Loucy (cell line): ENCODE data around the gene SMAD7.

Source experiments
- H2AFZ ChIP-seq: fragments of 200-600 bp; sonication (generic); 2 replicates; pipeline ENCODE4 v1.6.0; 2016; ENCODE audit warnings: antibody characterized with exemption, mild to moderate bottlenecking, low read length, moderate library complexity
- H3F3A ChIP-seq: fragments of 200-600 bp; 2 replicates; pipeline ENCODE4 v1.6.0; 2016; ENCODE audit warnings: antibody characterized with exemption, low read depth, mild to moderate bottlenecking
- H3K27me3 ChIP-seq: fragments of 200-600 bp; sonication (generic); 2 replicates; pipeline ENCODE4 v1.6.1; 2014; ENCODE audit warnings: low read length, mild to moderate bottlenecking; ENCODE audit not compliant: insufficient read depth, poor library complexity, severe bottlenecking
- H3K36me3 ChIP-seq: fragments of 200-600 bp; sonication (generic); 2 replicates; pipeline ENCODE4 v1.6.1; 2016; ENCODE audit warnings: low read length; ENCODE audit not compliant: insufficient read depth
- H3K4me1 ChIP-seq: fragments of 200-600 bp; sonication (generic); 2 replicates; pipeline ENCODE4 v1.5.1; 2014; ENCODE audit warnings: low read length, mild to moderate bottlenecking; ENCODE audit not compliant: insufficient read depth, poor library complexity, severe bottlenecking
- H3K4me2 ChIP-seq: fragments of 200-600 bp; sonication (generic); 2 replicates; pipeline ENCODE4 v1.6.0; 2014; ENCODE audit warnings: antibody characterized with exemption, low read length, low read depth, mild to moderate bottlenecking; ENCODE audit not compliant: poor library complexity, severe bottlenecking
- H3K4me3 ChIP-seq: fragments of 200-600 bp; sonication (generic); 2 replicates; pipeline ENCODE4 v1.5.1; 2014; ENCODE audit warnings: low read length, mild to moderate bottlenecking, mixed read lengths; ENCODE audit not compliant: poor library complexity, severe bottlenecking
- H3K79me2 ChIP-seq: fragments of 200-600 bp; sonication (generic); 2 replicates; pipeline ENCODE4 v1.6.1; 2014; ENCODE audit warnings: low read length; ENCODE audit not compliant: insufficient read depth
- H3K9ac ChIP-seq: fragments of 200-600 bp; sonication (generic); 2 replicates; pipeline ENCODE4 v1.6.0; 2014; ENCODE audit warnings: mild to moderate bottlenecking, low read depth, low read length, moderate library complexity; ENCODE audit not compliant: poor library complexity, severe bottlenecking
- H3K9me2 ChIP-seq: fragments of 200-600 bp; sonication (generic); replicated peaks from 2 replicates; pipeline ENCODE4 v1.6.1; 2016; ENCODE audit warnings: low read depth, low read length, mixed read lengths
- H3K9me3 ChIP-seq: fragments of 200-600 bp; sonication (generic); 2 replicates; pipeline ENCODE4 v1.6.1; 2014; ENCODE audit warnings: mild to moderate bottlenecking, antibody characterized with exemption, low read length, low read depth; ENCODE audit not compliant: insufficient read depth
- H4K20me1 ChIP-seq: fragments of 200-600 bp; sonication (generic); 2 replicates; pipeline ENCODE4 v1.6.0; 2014; ENCODE audit warnings: antibody characterized with exemption, low read length, mild to moderate bottlenecking; ENCODE audit not compliant: insufficient read depth, poor library complexity, severe bottlenecking
- CTCF ChIP-seq: fragments of 200-600 bp; sonication (generic); conservative IDR thresholded peaks from 2 replicates; pipeline ENCODE4 v1.5.1; 2014; ENCODE audit warnings: mild to moderate bottlenecking, antibody characterized with exemption, low read length
- EZH2phosphoT487 ChIP-seq: fragments of 200-600 bp; IDR thresholded peaks from 2 replicates; pipeline ENCODE4 v1.6.1; 2018; ENCODE audit warnings: antibody characterized with exemption, mild to moderate bottlenecking, moderate library complexity, borderline replicate concordance

Gene SMAD7

GRCh38 chr18:48919547-48919946, 31.2 kb downstream of the SMAD7 start:
- no peak overlapping the region for H3K4me2 ChIP-seq

GRCh38 chr18:48918660-48919456, 31.9 kb downstream of the SMAD7 start:
- H3K4me2 ChIP-seq: no peak overlapping the region
- H3K9me2 ChIP-seq: no peaks in the 10 kb centered on the region
- H3K4me1 ChIP-seq: no peaks in the 10 kb centered on the region
- no peak overlapping the region for H3K9ac ChIP-seq
- H3K9me3 ChIP-seq: no peaks in the 10 kb centered on the region
- no peak overlapping the region for H2AFZ ChIP-seq
- H3F3A ChIP-seq: no peaks in the 10 kb centered on the region
- peaks cover 34% of the 10 kb centered on the region; the same call in 1 of the 2 replicates for H3K79me2 ChIP-seq
- peaks cover 55% of the 10 kb centered on the region; the same call in 1 of the 2 replicates for H3K36me3 ChIP-seq
- H3K4me3 ChIP-seq: no peak overlapping the region
- peaks cover 31% of the 10 kb centered on the region for H4K20me1 ChIP-seq
- TF ChIP-seq CTCF (no peak), EZH2phosphoT487 (no peak)
- no peaks in the 10 kb centered on the region for H3K27me3 ChIP-seq

More at GRCh38 chr18:48919547-48919946, 31.2 kb downstream of the SMAD7 start:
- Histone ChIP-seq H4K20me1 (peaks cover 33% of the 10 kb centered on the region), H3K4me1 (no peaks in the 10 kb centered on the region), H3K79me2 (peaks cover 40% of the 10 kb centered on the region), H3F3A (no peaks in the 10 kb centered on the region), H2AFZ (no peak overlapping the region), H3K9me2 (no peaks in the 10 kb centered on the region), H3K27me3 (no peaks in the 10 kb centered on the region), H3K9me3 (no peaks in the 10 kb centered on the region), H3K36me3 (peaks cover 59% of the 10 kb centered on the region; the same call in 1 of the 2 replicates), H3K4me3 (no peak overlapping the region), H3K9ac (no peak overlapping the region)
- TF ChIP-seq EZH2phosphoT487: no peak
- TF ChIP-seq CTCF: no peak

- H2AFZ ChIP-seq: no peak overlapping the region
- no peak overlapping the region for H3K4me3 ChIP-seq
- no peak overlapping the region for H3K4me2 ChIP-seq
- no peaks in the 10 kb centered on the region for H3K27me3 ChIP-seq
- no peaks in the 10 kb centered on the region for H3K9me3 ChIP-seq
- peaks cover 21% of the 10 kb centered on the region for H4K20me1 ChIP-seq
- H3K9me2 ChIP-seq: no peaks in the 10 kb centered on the region
- peaks cover 24% of the 10 kb centered on the region; the same call in 1 of the 2 replicates for H3K79me2 ChIP-seq
- TF ChIP-seq EZH2phosphoT487: no peak
- no peak for TF ChIP-seq CTCF
- H3F3A ChIP-seq: no peaks in the 10 kb centered on the region
- H3K4me1 ChIP-seq: no peaks in the 10 kb centered on the region
- H3K9ac ChIP-seq: no peak overlapping the region
- peaks cover 45% of the 10 kb centered on the region; the same call in 1 of the 2 replicates for H3K36me3 ChIP-seq
Observed at GRCh38 chr18:48917579-48918517, 32.9 kb downstream of the SMAD7 start.
